ENCODE measurements around the gene PRDM10.

DNA sequence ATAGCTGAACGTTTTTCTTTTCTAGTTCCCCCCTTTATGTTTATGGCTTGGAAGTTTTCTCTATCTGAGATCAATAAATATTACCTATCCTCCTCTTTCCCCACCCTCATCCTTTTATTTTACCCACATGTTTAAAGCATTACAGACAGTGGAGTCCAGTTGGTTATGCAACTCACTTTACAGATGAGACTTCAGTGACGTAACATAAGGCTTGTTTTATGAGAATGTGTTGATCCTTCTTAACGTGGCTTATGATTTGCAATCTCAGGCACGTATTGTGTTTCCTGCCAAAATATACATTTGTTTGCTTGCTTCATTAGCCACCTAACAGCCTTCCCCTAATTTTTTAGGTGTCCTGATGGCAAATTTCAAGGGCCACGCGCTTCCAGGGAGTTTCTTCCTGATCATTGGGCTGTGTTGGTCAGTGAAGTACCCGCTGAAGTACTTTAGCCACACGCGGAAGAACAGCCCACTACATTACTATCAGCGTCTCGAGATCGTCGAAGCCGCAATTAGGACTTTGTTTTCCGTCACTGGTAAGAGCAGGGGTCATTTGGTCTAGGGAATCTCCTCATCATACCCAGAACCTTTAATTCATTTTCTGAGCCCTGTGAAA, 150.4 kb downstream of the PRDM10 start:
- TF ChIP-seq, protein P1, sequence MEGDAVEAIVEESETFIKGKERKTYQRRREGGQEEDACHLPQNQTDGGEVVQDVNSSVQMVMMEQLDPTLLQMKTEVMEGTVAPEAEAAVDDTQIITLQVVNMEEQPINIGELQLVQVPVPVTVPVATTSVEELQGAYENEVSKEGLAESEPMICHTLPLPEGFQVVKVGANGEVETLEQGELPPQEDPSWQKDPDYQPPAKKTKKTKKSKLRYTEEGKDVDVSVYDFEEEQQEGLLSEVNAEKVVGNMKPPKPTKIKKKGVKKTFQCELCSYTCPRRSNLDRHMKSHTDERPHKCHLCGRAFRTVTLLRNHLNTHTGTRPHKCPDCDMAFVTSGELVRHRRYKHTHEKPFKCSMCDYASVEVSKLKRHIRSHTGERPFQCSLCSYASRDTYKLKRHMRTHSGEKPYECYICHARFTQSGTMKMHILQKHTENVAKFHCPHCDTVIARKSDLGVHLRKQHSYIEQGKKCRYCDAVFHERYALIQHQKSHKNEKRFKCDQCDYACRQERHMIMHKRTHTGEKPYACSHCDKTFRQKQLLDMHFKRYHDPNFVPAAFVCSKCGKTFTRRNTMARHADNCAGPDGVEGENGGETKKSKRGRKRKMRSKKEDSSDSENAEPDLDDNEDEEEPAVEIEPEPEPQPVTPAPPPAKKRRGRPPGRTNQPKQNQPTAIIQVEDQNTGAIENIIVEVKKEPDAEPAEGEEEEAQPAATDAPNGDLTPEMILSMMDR (IDR thresholded peaks at IDR 0.05 in 8 of 11, conservative IDR thresholded peaks at IDR 0.05 in 3 of 11), result no peak
- TF ChIP-seq POLR2A (IDR thresholded peaks at IDR 0.05) (no peak), POLR2AphosphoS5 (IDR thresholded peaks at IDR 0.05) (no peak)
